GM18508 (cell line): ENCODE data around the gene ESRP2.

Experiments used
- ATAC-seq: cut with Tn5 transposase; IDR thresholded peaks from one replicate; pipeline ENCODE4 v1.9.1; 2021; ENCODE audit warnings: moderate number of reproducible peaks; ENCODE audit not compliant: insufficient read depth, unreplicated experiment

The ESRP2 gene

GRCh38 chr16:68235887-68236136 lies at the start of gene ESRP2:
Gene ESRP2 (minus strand): TSS chr16:68236127. CDS start chr16:68236045, 82 bp downstream.
- no peak for ATAC-seq

DNA sequence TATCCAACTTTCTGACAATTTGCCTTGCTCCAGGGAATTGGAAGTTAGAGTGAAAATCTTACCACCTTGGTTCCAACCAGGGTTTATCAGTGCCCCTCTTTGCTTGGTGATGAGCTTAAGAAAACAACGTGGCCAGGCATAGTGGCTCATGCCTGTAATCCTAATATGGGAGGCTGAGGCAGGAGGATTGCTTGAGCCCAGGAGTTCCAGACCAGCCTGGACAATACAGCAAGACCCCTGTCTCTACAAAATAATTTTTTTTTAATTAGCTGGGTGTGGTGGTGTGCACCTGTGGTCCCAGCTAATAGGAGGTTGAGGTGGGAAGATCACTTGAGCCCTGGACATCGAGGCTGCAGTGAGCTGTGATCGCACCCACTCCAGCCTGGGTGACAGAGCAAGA lies 49.8 kb upstream of the ESRP2 start:
- no peak for ATAC-seq

DNA sequence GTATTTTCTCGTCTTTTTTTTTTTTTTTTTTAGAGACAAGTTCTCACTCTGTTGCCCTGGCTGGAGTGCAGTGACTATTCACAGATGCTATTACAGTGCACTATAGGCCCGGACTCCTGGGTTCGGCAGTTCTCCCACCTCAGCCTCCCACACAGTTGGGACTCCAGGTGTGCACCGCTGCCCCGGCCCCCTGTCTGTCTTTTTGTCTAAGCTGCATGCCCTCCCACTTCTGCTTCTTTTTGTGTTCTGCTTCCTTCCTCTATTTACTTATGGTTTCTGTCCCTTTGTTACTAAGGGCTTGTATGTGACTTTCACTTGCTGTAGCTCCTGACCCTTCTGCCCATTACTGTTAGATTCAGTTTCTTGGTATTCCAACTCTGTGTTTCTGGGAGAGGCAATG lies 48.9 kb upstream of the ESRP2 start:
- no peak for ATAC-seq

GRCh38 chr16:68283801-68284598 lies 48.1 kb upstream of the ESRP2 start:
- ATAC-seq: no peak

DNA sequence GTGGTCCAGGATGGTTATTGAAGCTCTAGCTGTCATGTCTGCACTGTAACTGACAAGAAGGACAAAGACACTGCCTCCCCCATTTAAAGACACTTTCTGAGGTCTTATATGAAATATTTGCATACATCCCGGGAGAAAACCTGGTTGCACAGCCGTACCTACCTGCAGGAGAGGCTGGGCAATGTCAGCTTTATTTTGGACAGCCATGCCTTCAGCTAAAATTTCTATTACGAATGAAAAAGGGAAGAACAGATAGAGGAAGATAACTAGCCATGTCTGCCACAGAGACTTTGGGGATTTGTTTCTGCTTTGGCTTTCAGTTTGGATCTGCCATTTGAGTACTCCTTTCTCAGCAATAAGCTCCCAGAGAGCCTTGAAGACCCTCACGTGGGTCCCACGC lies 47.4 kb upstream of the ESRP2 start:
- ATAC-seq: no peak

- ATAC-seq: no peak
These were observed 46.1 kb upstream of the ESRP2 start for GRCh38 chr16:68282064-68282452.

- ATAC-seq: no peak
These were observed 45.6 kb upstream of the ESRP2 start for GRCh38 chr16:68281368-68282063.

DNA sequence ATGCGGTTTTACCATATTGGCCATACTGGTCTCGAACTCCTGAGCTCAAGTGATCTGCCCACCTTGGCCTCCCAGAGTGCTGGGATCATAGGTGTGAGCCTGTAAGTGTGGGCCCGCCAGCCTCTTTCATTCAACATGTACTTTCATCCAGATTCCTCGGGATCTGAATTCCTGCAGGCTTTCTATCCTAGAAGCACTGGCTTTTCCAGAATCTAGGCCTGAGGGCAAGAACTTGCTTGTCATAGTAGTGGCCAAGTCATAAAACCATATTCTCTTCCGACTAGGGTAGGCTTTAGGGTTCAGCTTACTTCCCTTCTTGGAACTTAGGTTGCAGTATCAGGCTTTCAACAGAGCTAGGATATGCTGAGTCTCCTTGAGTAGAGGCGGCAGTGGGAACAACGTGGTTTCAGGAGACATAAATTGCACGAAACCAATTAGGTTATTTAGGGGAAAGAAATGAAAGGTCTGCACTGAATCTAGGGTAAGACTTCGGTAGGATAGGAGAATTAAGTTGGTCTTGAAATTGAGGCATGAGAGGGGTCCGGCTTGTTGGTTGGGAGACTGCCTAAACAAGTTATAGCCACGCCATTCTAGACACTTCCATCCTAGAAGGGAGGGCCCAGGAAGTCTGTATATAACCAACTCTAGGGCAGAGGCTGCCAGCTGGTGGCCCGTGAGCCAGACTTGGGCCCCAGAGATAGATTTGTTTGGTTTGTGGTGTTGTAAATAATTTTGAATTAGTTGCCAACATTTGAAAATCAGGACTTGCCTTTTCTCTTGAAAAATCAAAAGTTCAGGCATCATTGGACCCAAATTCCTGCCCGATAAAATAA lies 44.0 kb upstream of the ESRP2 start:
- no peak for ATAC-seq

GRCh38 chr16:68276223-68276622 lies 40.3 kb upstream of the ESRP2 start:
- ATAC-seq: no peak

DNA sequence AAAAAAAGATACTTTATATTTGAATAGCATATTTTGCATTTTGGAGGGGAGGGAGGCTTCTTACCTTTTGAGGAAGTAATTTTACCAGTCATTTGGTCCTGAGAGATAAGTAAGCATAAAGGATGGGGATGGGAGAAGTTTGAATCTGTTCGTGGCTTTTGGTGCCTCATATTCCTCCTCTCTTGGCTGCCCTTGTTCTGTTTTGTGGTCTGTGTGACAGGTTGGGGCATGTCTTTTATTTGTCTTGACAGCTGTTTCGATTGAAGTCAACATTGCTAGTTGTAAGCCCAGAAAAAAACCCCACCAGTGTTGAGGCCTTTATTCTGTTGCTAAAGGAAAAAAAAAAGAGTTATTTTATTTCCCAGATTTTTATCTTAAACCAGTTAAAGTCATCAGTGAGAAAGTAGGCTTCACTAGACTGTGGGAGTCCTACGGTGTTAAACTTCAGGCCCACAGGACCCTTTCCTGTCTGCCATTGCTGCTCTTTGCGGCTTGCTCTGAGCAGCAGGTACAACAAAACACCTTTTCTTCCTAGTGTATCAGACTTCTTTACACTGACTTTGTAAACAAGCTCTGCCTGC lies 39.8 kb upstream of the ESRP2 start:
- no peak for ATAC-seq

DNA sequence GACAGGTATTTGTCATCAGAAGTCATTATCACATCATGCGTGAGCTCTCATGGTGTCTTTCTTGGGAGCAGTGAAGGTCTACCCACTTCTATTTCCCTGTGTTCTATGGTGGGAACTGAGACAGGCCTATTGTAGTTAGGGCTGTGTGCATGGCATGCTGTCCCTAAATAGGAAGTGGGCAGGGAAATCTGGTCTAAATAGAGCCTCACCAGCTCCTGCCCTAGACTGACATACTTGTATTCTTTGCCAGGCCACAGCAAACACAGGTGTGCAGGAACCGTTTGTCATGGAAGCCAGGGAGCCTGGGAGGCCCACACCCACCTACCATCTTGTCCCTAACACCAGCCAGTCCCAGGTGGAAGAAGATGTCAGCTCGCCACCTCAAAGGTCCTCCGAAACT lies 38.5 kb upstream of the ESRP2 start:
- ATAC-seq: no peak

- no peak for ATAC-seq
These were observed 38.0 kb upstream of the ESRP2 start for GRCh38 chr16:68273896-68274295.

DNA sequence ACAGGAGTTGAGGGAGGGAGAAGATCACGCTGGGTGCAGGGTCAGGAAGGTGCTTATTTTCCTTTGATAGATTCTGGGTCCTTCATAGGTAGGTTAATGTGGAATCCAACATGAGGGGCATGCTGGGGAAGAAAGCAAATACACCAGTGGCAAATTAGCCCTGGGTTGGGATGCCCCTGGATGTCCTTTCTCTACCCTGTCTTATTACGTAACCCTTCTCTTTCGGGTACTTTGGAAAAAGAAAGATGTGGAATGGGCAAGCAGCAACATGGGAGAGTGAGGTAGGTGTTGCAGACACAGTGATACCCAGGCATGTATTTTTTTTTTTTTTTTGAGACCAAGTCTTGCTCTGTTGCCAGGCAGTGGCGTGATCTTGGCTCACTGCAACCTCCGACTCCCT lies 37.5 kb upstream of the ESRP2 start:
- no peak for ATAC-seq

DNA sequence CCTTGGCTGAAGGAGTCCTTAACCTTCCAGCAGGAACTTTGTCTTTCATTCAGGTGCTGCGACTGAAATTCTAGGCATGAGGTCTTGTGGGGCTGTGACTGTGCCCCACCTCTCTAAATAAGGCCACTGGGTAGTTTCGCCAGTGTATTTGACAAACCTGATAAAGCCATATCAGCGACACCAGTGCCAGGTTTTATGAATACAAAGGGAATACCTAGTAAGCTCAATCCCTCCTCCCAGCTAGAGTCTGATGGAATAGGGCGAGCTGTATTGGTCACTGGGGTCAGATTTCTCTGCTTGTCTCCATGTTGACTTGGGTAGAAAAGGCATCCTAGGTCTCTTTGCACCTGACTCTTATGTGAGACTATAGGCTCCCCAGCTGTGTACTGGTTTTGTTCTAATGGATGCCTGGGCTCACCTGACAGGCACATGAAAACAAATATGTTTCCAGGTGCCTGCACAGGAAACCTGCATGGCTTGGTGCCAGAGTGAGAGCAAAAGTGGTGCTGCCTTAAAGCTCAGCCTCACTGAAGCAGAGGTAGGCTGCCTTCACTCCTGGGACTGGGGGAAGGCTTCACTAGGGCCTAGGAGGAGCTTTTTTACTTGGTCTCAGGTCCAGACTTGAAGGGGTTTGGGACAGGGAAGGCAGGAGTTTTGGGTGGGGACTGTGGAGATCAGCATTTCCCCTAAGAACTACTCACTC lies 36.7 kb upstream of the ESRP2 start:
- no peak for ATAC-seq

DNA sequence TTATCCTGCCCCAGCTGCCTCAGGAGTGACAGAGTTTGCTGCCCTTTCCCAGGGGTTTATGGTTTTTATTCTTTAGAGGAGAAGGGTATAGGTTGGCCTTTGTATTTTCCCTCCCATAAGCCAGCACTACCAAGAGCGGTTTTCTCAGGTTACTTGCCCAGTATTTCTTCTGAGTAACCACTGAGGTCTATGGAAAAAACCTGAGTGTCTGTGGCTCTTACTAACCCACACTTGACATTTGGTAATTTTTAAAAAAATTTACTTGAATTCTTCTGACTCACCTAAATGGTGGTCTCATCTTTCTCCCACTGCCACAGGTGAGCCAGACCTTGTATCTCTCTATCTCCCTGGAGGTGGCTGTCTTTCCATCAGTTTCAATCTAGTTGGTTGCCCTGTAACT lies 34.4 kb upstream of the ESRP2 start:
- ATAC-seq: no peak

DNA sequence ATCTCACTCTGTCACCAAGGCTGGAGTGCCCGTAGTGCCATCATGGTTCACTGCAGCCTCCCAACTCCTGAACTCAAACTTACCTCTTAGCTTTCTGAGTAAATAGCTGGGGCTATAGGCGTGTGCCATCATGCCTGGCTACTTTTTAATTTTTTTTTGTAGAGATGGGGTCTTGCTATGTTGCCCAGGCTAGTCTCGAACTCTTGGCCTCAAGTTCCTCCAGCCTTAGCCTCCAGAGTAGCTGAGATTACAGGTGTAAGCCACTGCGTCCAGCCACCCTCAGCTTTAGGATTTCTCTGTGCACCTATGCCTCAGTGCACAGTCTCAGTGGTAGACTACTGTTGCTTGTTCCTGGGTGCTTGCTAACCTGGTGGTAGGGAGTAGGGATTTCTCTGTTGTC lies 33.9 kb upstream of the ESRP2 start:
- no peak for ATAC-seq

DNA sequence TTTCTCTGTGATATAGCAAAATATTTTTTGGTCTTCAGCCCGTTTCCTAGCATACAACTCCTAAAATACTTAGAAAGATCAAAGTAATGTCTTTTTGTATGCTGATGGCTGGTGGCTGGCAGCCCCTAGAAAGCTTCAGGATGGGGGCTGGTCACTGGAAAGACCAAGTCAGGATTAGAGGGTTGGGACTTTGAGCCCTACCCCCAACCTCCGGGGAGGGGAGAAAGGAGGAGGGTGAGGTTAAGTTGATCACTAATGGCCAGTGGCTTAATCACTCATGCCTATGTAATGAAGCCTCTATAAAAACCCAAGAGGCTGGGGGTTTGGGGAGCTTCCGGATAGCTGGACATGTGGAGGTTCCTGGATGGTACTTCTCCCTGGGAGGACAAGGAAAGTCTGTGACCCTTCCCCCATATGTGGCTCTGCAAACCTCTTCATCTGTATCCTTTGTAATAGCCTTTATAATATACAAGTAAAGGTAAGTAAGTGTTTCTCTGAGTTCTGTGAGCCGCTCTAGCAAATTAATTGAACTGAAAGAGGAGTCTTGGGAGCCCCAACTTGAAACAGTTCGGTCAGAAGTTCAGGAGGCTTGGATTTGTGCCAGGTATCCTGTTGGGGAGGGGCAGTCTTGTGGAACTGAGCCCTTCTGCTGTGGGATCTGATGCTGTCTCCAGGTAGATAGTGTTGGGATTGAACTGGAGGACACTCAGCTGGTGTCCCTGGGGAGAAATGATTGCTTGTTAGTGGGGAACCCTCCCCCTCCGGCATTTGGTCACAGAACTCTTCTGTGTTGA lies 31.9 kb upstream of the ESRP2 start:
- no peak for ATAC-seq

GRCh38 chr16:68265078-68265920 lies 29.4 kb upstream of the ESRP2 start:
- ATAC-seq: no peak
